HAP-1 (cell line): ENCODE results near the gene PLEKHD1.

Experiments used
- DNase-seq, 2 experiments: peaks; one replicate each; pipeline ENCODE4 v3.0.0-alpha.2; 2016 to 2020; ENCODE audit warnings: low spot score in 2 of 2
- H3K27me3 ChIP-seq: fragments of 250-450 bp; sonication (Bioruptor Pico); 2 replicates; pipeline ENCODE4 v1.5.1; 2020; ENCODE audit warnings: low read depth, mild to moderate bottlenecking, moderate library complexity
- H3K36me3 ChIP-seq: fragments of 250-450 bp; sonication (Bioruptor Pico); replicated peaks from 2 replicates; pipeline ENCODE4 v1.5.1; 2020; ENCODE audit warnings: mild to moderate bottlenecking
- H3K4me1 ChIP-seq: fragments of 250-450 bp; sonication (Bioruptor Pico); 2 replicates; pipeline ENCODE4 v1.5.1; 2020; ENCODE audit warnings: mild to moderate bottlenecking
- H3K4me3 ChIP-seq: fragments of 250-450 bp; sonication (Bioruptor Pico); 2 replicates; pipeline ENCODE4 v1.5.1; 2020; ENCODE audit warnings: mild to moderate bottlenecking, moderate library complexity
- H3K9me3 ChIP-seq: fragments of 250-450 bp; sonication (Bioruptor Pico); 2 replicates; pipeline ENCODE4 v1.5.1; 2020; ENCODE audit warnings: mild to moderate bottlenecking, moderate library complexity
- in situ Hi-C: fragments of 300-500 bp; cut with MboI; formaldehyde crosslinking; loops from 3 replicates; pipeline ENCODE4 v1.14.3; 2020; ENCODE audit warnings: low sequenced_read_pairs, inconsistent platforms, mixed read lengths

PLEKHD1 gene

DNA sequence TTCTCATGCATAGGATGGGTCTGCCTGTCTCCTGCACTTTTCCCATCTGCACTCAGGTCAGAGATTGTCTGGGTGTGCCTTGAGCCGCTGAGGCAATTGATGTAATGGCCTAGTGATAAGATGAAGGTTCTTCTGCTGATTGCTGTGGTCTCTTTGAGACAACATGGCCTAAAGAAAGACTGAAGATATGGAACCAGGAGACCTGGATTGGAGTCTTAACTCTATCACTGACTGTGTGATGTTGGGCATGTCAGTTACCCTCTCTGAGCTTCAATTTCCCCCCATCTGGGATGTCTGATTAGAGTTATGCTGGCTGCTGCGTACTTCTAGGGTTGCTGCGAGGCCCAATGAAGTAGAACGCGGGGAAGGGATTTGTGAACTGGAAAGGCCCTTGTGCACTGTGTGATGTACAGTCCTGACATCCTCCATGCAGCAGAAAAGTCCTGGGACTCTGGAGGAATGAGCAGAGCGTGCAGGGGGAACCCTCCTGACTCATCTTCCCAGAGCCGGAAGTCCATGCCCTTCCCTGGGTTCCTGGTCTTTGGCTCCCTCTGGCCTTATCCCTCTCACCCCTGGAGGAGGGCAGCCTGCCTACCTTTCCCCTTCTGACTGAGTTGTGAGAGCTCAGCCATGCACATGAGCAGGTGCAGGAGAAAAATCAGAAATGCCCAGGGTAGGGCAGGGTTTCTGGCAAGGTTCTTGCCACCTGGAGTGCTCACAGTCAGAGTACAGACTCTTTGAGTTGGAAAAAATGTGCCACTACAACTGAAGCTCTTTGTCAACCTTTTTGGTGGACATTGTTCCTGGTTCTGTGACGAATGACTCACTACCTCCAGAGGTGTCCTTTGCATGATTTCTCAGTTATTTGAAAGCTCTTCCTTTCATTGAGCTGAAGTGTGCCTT, 21.1 kb downstream of the PLEKHD1 start:
- DNase-seq, result no peak
- no peaks in the 10 kb centered on the region for H3K9me3 ChIP-seq

GRCh38 chr14:69506241-69506595, 21.7 kb downstream of the PLEKHD1 start:
- Histone ChIP-seq H3K4me3 (no peak overlapping the region), H3K9me3 (no peaks in the 10 kb centered on the region), H3K4me1 (no peaks in the 10 kb centered on the region), H3K27me3 (0 out of 2 replicates have a peak, but pooled peaks cover 2% of the 10 kb centered on the region), H3K36me3 (no peaks in the 10 kb centered on the region)
- no peak for DNase-seq
- in situ Hi-C loops, result no loop called here

More for the DNA sequence above, 21.1 kb downstream of the PLEKHD1 start:
- 0 out of 2 replicates have a peak, but pooled peaks cover 2% of the 10 kb centered on the region for H3K27me3 ChIP-seq
- no peaks in the 10 kb centered on the region for H3K36me3 ChIP-seq
- H3K4me1 ChIP-seq, result no peaks in the 10 kb centered on the region
- in situ Hi-C loops, result no loop called here
- no peak overlapping the region for H3K4me3 ChIP-seq

GRCh38 chr14:69518289-69519101, 34.0 kb downstream of the PLEKHD1 start:
- H3K27me3 ChIP-seq, result peaks cover 3% of the 10 kb centered on the region
- H3K4me3 ChIP-seq, result no peak overlapping the region
- H3K9me3 ChIP-seq, result no peaks in the 10 kb centered on the region
- peak; percentile 39 to 47 for DNase-seq
- in situ Hi-C loops, result no loop called here
- peaks cover 9% of the 10 kb centered on the region for H3K4me1 ChIP-seq
- no peaks in the 10 kb centered on the region for H3K36me3 ChIP-seq

DNA sequence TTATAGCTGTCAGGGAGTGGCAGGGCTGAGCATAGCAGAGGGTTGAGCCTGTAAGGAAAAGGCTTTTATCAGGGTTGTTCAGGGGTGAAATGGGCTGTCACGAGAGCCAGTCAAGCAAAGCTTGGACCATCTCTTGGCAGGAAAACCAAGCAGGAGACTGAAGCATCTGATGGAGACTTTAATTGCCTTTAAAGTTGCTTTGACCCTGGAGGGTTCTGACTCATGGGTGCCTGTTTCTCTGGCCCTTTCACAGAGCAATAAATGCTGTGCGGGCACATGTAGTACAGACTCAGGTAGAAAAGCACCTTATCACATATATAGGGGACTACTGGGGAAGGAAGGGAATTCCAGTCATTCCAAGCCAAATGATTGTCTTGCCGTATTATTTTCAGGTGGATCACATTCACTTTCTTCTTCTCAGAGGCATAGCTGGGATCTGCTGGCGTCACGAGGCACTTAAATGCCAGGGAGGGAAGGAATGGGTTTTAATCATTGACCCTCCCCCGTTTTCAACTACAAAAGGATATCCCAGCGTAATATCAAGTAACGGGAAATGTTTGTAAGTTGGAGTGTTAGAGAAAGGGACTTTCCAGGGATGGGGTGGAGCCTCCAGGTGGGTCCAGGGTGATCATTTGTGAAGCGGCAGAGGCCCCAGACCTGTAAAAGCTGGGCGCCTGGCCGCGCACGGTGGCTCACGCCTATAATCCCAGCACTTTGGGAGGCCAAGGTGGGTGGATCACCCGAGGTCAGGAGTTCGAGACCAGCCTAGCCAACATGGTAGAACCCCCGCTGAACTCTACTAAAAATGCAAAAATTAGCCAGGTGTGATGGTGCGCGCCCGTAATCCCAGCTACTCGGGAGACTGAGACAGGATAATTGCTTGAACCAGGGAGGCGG, 34.9 kb downstream of the PLEKHD1 start:
- Histone ChIP-seq H3K36me3 (no peaks in the 10 kb centered on the region), H3K9me3 (no peaks in the 10 kb centered on the region), H3K27me3 (peaks cover 3% of the 10 kb centered on the region), H3K4me3 (no peak overlapping the region), H3K4me1 (peaks cover 9% of the 10 kb centered on the region)
- DNase-seq, result no peak
- in situ Hi-C loops, result no loop called here

- in situ Hi-C loops, result no loop called here
- Histone ChIP-seq H3K4me3 (no peak overlapping the region), H3K36me3 (no peaks in the 10 kb centered on the region), H3K9me3 (no peaks in the 10 kb centered on the region), H3K27me3 (peaks cover 3% of the 10 kb centered on the region), H3K4me1 (peaks cover 9% of the 10 kb centered on the region)
- no peak for DNase-seq
These were observed 37.5 kb downstream of the PLEKHD1 start for GRCh38 chr14:69522026-69522425.

GRCh38 chr14:69525896-69526295, 41.4 kb downstream of the PLEKHD1 start:
- Histone ChIP-seq H3K36me3 (no peaks in the 10 kb centered on the region), H3K9me3 (no peaks in the 10 kb centered on the region), H3K4me3 (no peak overlapping the region), H3K27me3 (peaks cover 10% of the 10 kb centered on the region), H3K4me1 (no peaks in the 10 kb centered on the region)
- in situ Hi-C loops, result no loop called here
- DNase-seq, result no peak

- in situ Hi-C loops, result no loop called here
- H3K4me1 ChIP-seq, result no peaks in the 10 kb centered on the region
- H3K9me3 ChIP-seq, result no peaks in the 10 kb centered on the region
- H3K36me3 ChIP-seq, result no peaks in the 10 kb centered on the region
- no peak for DNase-seq
- H3K4me3 ChIP-seq, result no peak overlapping the region
- peaks cover 10% of the 10 kb centered on the region; the same call in 1 of the 2 replicates for H3K27me3 ChIP-seq
These were observed 43.1 kb downstream of the PLEKHD1 start for GRCh38 chr14:69527635-69528034.

GRCh38 chr14:69528143-69528542, 43.6 kb downstream of the PLEKHD1 start:
- H3K27me3 ChIP-seq, result peaks cover 10% of the 10 kb centered on the region; the same call in 1 of the 2 replicates
- no peak for DNase-seq
- in situ Hi-C loops, result no loop called here
- no peaks in the 10 kb centered on the region for H3K4me1 ChIP-seq
- H3K9me3 ChIP-seq, result no peaks in the 10 kb centered on the region
- H3K4me3 ChIP-seq, result no peak overlapping the region
- H3K36me3 ChIP-seq, result no peaks in the 10 kb centered on the region

DNA sequence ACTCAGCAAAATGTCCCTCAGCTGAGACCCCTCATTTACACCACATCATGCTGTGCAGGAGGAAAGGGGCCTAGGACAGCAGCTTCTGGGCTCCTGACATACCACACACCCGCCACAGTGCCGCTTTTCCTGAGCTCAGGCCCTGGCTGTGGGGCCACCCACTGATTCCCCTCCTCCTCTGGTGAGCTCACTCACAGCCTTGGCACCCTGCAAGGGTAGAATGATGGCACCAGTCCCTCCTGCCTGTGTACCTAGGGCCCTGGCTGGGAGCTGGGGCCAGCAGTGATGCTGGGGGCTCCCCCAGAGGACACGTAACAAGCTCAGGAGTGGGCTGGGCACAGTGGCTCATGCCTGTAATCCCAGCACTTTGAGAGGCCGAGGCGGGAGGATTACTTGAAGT, 44.4 kb downstream of the PLEKHD1 start:
- Histone ChIP-seq H3K4me3 (no peak overlapping the region), H3K4me1 (no peaks in the 10 kb centered on the region)
- in situ Hi-C loops, result no loop called here

GRCh38 chr14:69529563-69529962, 45.0 kb downstream of the PLEKHD1 start:
- Histone ChIP-seq H3K4me1 (no peaks in the 10 kb centered on the region), H3K4me3 (no peak overlapping the region), H3K27me3 (peaks cover 10% of the 10 kb centered on the region; the same call in 1 of the 2 replicates), H3K36me3 (no peaks in the 10 kb centered on the region), H3K9me3 (no peaks in the 10 kb centered on the region)
- in situ Hi-C loops, result no loop called here
- DNase-seq, result no peak

More for the DNA sequence above, 44.4 kb downstream of the PLEKHD1 start:
- H3K27me3 ChIP-seq, result peaks cover 10% of the 10 kb centered on the region; the same call in 1 of the 2 replicates
- H3K36me3 ChIP-seq, result no peaks in the 10 kb centered on the region
- no peaks in the 10 kb centered on the region for H3K9me3 ChIP-seq
- DNase-seq, result no peak

DNA sequence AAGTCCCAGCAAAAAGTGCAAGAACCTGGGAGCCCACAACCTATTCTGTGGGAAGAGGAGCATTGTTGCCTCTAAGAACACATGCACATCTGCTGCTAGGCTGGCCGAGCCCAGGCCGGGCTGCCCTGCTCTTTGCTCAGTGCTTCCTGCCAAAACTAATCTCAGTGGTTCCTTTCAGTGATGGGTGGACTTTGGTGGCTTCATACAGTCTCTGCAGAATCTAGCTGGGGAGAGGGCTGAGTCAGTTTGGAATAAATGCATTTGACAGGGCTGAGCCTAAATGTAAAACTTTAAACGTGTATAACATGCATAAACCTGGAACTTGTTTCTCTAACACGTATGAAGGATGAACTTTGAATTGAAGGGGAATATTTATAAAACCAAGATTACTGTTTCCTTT, 45.6 kb downstream of the PLEKHD1 start:
- no peaks in the 10 kb centered on the region for H3K36me3 ChIP-seq
- DNase-seq, result no peak
- in situ Hi-C loops, result no loop called here
- peaks cover 10% of the 10 kb centered on the region; the same call in 1 of the 2 replicates for H3K27me3 ChIP-seq
- H3K4me3 ChIP-seq, result no peak overlapping the region
- H3K9me3 ChIP-seq, result no peaks in the 10 kb centered on the region
- H3K4me1 ChIP-seq, result no peaks in the 10 kb centered on the region

- H3K27me3 ChIP-seq, result peaks cover 13% of the 10 kb centered on the region; the same call in 1 of the 2 replicates
- in situ Hi-C loops, result no loop called here
- H3K9me3 ChIP-seq, result no peaks in the 10 kb centered on the region
- no peak for DNase-seq
- no peaks in the 10 kb centered on the region for H3K4me1 ChIP-seq
- H3K36me3 ChIP-seq, result no peaks in the 10 kb centered on the region
- H3K4me3 ChIP-seq, result no peak overlapping the region
These were observed 46.6 kb downstream of the PLEKHD1 start for GRCh38 chr14:69531135-69531534.
